Measurements from ENCODE around the gene DMPK. TPM values are rescaled to one million over a fixed set of nuclear protein-coding genes. Genes with fewer than 3 reads are reported as not detected.

The DMPK gene
- total RNA-seq, 1 donor from 2014 or later, result 29.0 TPM

DNA sequence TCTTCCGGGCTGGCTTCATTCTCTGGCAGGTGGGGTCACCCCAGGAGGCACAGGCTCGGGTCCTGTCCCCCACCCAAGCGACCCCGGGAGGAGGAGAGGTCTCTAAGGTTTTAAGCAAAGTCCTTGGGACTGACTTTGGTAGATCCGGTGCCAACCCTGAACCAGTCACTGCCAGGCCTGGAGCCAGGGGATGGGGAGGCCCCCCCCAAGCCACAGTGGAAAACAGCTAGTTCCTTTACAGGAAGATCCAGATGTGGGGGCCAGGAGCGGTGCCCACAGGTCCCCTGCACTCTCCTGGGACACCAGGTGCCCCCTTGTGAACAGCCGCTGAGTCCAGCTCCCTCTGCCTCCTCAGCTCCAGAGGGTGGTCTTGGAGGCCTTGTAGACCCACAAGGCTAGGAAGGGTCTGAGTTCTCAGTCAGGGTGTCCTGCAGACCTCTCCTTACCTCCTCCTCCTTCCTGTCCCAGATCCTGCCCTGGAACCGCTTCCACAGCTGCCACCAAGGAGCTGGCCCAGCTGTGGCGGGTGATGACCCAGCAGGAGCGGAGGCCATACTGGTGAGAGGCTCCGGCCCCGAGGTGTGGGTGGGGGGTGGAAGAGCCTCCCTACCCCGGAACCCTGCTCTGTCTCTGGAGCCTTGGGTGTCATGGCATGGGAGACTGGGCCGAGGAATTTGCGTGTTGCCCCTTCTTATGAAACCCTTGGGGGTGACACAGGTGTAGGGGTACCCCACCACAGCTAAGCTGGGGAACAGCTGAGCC lies 19.2 kb downstream of the DMPK start:
- intact Hi-C loops (cut with DNase I), result no loop called here
- Histone ChIP-seq H3K4me3 (no peak overlapping the region), H3K9me3 (no peaks in the 10 kb centered on the region), H3K27ac (no peak overlapping the region), H3K36me3 (peaks cover 0 to 7% of the 10 kb centered on the region in 2 donors), H3K27me3 (no peaks in the 10 kb centered on the region), H3K4me1 (peaks cover 46% of the 10 kb centered on the region)
- TF ChIP-seq POLR2AphosphoS5 (IDR thresholded peaks at IDR 0.05; ENCODE audit: insufficient read depth in 1 of 2, low read depth in 1 of 2), result no peak
- no peak for DNase-seq (ENCODE audit: extremely low spot score in 2 of 2)

DNA sequence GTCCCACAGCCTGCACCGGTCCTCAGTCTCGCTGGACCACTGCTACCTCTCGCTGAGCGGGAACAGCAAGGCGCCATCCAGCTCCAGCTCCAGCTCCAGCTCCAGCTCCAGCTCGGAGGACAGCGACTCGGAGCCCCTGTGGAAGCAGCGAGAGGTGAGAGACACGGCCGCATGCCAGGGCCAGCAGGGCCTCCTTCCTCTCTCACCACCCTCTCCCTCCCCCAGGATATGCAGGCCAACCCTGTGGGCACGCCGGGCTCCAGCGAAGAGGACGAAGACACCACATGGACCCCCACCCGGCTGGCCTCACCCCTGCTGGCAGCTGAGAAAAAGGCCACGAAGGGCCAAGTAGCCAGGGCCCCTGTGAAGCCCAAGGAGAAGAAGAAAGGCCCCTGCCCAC lies 20.6 kb downstream of the DMPK start:
- Histone ChIP-seq H3K4me3 (no peak overlapping the region), H3K27me3 (no peaks in the 10 kb centered on the region), H3K9me3 (no peaks in the 10 kb centered on the region), H3K4me1 (peaks cover 33% of the 10 kb centered on the region), H3K27ac (no peak overlapping the region), H3K36me3 (peaks cover 0 to 7% of the 10 kb centered on the region in 2 donors)
- intact Hi-C loops (cut with DNase I), result no loop called here
- TF ChIP-seq POLR2AphosphoS5 (IDR thresholded peaks at IDR 0.05; ENCODE audit: insufficient read depth in 1 of 2, low read depth in 1 of 2) (no peak), POLR2A (IDR thresholded peaks at IDR 0.05) (no peak)
- TF ChIP-seq, protein P1, sequence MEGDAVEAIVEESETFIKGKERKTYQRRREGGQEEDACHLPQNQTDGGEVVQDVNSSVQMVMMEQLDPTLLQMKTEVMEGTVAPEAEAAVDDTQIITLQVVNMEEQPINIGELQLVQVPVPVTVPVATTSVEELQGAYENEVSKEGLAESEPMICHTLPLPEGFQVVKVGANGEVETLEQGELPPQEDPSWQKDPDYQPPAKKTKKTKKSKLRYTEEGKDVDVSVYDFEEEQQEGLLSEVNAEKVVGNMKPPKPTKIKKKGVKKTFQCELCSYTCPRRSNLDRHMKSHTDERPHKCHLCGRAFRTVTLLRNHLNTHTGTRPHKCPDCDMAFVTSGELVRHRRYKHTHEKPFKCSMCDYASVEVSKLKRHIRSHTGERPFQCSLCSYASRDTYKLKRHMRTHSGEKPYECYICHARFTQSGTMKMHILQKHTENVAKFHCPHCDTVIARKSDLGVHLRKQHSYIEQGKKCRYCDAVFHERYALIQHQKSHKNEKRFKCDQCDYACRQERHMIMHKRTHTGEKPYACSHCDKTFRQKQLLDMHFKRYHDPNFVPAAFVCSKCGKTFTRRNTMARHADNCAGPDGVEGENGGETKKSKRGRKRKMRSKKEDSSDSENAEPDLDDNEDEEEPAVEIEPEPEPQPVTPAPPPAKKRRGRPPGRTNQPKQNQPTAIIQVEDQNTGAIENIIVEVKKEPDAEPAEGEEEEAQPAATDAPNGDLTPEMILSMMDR (IDR thresholded peaks at IDR 0.05), result no peak
- DNase-seq (ENCODE audit: extremely low spot score in 2 of 2), result no peak

DNA sequence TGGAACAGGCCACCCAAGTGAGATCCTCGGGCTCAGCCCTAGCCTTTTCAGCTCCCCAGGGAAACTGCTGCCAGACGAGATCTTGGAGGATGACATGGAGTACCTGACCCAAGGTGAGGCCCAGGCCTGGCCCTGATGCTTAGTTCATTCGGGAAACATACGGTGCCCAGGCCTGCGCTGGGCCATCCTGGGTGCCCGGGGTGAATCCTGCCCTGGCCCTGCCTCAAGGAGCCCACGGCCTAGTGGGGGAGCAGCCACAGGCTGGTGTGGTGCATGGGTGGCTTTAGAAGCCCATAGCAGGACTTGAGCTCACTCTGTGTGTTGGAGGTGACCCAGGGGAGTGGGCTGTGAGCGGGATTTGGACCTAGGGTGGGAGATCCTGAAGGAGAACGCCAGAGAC lies 23.4 kb downstream of the DMPK start:
- Histone ChIP-seq H3K27ac (no peak overlapping the region), H3K27me3 (no peaks in the 10 kb centered on the region), H3K9me3 (no peaks in the 10 kb centered on the region), H3K4me3 (no peak overlapping the region), H3K36me3 (no peaks in the 10 kb centered on the region), H3K4me1 (peaks cover 5% of the 10 kb centered on the region)
- DNase-seq (ENCODE audit: extremely low spot score in 2 of 2), result no peak
- intact Hi-C loops (cut with DNase I), result no loop called here
- TF ChIP-seq, protein P1 (IDR thresholded peaks at IDR 0.05), result no peak
- TF ChIP-seq POLR2AphosphoS5 (IDR thresholded peaks at IDR 0.05; ENCODE audit: insufficient read depth in 1 of 2, low read depth in 1 of 2) (no peak), POLR2A (IDR thresholded peaks at IDR 0.05) (no peak)

DNA sequence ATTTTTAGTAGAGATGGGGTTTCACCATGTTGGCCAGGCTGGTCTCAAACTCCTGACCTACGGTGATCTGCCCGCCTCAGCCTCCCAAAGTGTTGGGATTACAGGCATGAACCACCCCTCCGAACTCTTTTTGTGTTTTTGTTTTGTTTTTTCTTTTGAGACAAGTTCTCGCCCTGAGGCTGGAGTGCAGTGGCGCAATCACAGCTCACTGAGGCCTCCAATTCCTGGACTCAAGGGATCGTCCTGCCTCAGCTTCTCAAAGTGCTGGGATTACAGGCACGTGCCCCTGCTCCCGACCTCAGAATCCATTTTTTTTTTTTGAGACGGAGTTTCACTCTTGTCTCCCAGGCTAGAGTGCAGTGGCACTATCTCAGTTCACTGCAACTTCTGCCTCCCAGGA lies 24.6 kb downstream of the DMPK start:
- TF ChIP-seq, protein P1 (IDR thresholded peaks at IDR 0.05), result no peak
- TF ChIP-seq POLR2AphosphoS5 (IDR thresholded peaks at IDR 0.05; ENCODE audit: insufficient read depth in 1 of 2, low read depth in 1 of 2) (no peak), POLR2A (IDR thresholded peaks at IDR 0.05) (no peak)
- H3K4me1 ChIP-seq, result no peaks in the 10 kb centered on the region
- H3K36me3 ChIP-seq, result no peaks in the 10 kb centered on the region
- no peaks in the 10 kb centered on the region for H3K27me3 ChIP-seq
- no peaks in the 10 kb centered on the region for H3K9me3 ChIP-seq
- DNase-seq (ENCODE audit: extremely low spot score in 2 of 2), result no peak
- H3K4me3 ChIP-seq, result no peak overlapping the region
- intact Hi-C loops (cut with DNase I), result no loop called here
- no peak overlapping the region for H3K27ac ChIP-seq

DNA sequence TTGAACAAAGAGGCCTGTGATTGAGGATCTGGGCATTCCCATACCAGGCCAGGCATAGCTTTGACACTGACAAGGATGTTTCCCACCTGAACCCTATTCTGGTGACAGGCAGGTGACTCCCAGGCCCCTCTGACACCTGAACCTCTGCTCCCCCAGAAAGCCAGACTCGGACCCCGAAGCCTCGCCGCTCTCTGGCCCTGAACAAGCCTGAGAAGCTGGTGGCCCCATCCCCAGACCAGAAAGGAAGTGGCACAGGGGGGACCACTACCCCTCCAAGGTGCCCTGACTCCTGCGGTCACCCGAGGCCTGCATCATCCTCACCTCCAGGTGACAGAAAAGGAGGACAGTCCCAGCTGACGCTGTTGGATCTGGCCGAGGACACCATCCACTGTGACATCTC lies 28.0 kb downstream of the DMPK start:
- no peaks in the 10 kb centered on the region for H3K9me3 ChIP-seq
- no peaks in the 10 kb centered on the region for H3K27me3 ChIP-seq
- TF ChIP-seq, protein P1 (IDR thresholded peaks at IDR 0.05), result no peak
- TF ChIP-seq POLR2AphosphoS5 (IDR thresholded peaks at IDR 0.05; ENCODE audit: insufficient read depth in 1 of 2, low read depth in 1 of 2) (no peak), POLR2A (IDR thresholded peaks at IDR 0.05) (no peak)
- DNase-seq (ENCODE audit: extremely low spot score in 2 of 2), result no peak
- intact Hi-C loops (cut with DNase I), result no loop called here
- no peak overlapping the region for H3K4me3 ChIP-seq
- no peaks in the 10 kb centered on the region for H3K36me3 ChIP-seq
- H3K27ac ChIP-seq, result no peak overlapping the region
- H3K4me1 ChIP-seq, result no peaks in the 10 kb centered on the region
